ENCODE data around the gene NHLRC1.

Gene NHLRC1

GRCh38 chr6:18080544-18080943 lies 41.9 kb downstream of the NHLRC1 start:
- no peak for DNase-seq

GRCh38 chr6:18078866-18079265 lies 43.6 kb downstream of the NHLRC1 start:
- no peak for DNase-seq

DNA sequence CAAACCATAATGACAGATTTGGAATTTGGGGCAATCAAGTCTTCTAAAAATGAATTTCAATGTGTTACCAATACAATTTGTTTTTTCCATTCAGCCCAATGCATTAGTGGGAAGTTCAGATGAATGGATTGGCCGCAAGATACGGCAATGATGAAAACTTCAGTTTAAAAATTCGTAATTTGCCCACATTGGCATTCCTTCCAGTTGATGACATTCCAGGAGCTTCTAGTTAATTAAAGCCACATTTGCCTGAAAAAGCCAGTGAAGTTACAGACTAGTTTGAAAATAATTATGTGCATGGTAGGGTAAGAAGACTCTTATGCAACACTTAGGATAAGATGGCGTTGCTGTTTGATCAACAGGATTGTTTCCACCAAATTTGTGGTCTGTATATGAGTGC lies 46.2 kb downstream of the NHLRC1 start:
- DNase-seq: no peak

- no peak for DNase-seq
Observed at GRCh38 chr6:18072841-18073240, 49.6 kb downstream of the NHLRC1 start.

DNA sequence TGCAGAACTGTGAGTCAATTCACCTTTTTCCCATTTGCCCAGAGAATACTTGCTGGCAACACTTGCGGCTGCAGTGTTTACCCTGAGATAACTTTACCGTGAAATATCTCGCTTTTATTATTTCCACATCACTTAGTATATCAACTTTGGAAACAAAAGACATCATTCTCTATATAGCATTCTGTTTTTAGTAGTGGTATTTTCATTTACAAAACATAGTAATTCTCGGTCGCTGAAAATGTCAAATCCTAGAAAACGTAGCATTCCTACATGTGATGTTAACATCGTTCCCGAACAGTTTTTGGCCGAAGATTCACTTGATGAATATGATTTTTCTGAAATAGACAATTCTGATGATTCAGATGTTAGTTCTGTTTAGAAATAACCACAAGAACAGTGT lies 52.0 kb downstream of the NHLRC1 start:
- no peak for DNase-seq
